ENCODE data around the gene PTDSS2. TPM values are rescaled to one million over a fixed set of nuclear protein-coding genes. Genes with fewer than 3 reads are reported as not detected.
A peak's percentile ranks its signal among the peaks of the same experiment; 100 is the strongest.

Gene PTDSS2
- total RNA-seq, 1 donor from 2014 or later = 32.9 TPM

GRCh38 chr11:405323-405953, 44.6 kb upstream of the PTDSS2 start:
- Histone ChIP-seq H3K27me3 (ENCODE audit: low read depth) (no peaks in the 10 kb centered on the region), H3K27ac (no peak overlapping the region), H3K36me3 (peaks cover 4% of the 10 kb centered on the region), H3K9me3 (no peaks in the 10 kb centered on the region), H3K4me1 (peaks cover 13% of the 10 kb centered on the region), H3K4me3 (no peak overlapping the region)
- no peak for TF ChIP-seq CTCF (IDR thresholded peaks at IDR 0.05)
- intact Hi-C loops (cut with DNase I) = no loop called here
- ATAC-seq (no peak), DNase-seq (peak; percentile 60)

GRCh38 chr11:405954-406795, 43.9 kb upstream of the PTDSS2 start:
- DNase-seq (peak; percentile 55), ATAC-seq (peak; percentile 5 to 10)
- H3K9me3 ChIP-seq = no peaks in the 10 kb centered on the region
- H3K27me3 ChIP-seq (ENCODE audit: low read depth) = no peaks in the 10 kb centered on the region
- peak overlapping the region; percentile 72 for H3K4me3 ChIP-seq
- peak overlapping the region; percentile 81 for H3K27ac ChIP-seq
- intact Hi-C loops (cut with DNase I) = no loop called here
- peaks cover 4% of the 10 kb centered on the region for H3K36me3 ChIP-seq
- TF ChIP-seq CTCF (IDR thresholded peaks at IDR 0.05) = no peak
- H3K4me1 ChIP-seq = peaks cover 13% of the 10 kb centered on the region

GRCh38 chr11:406796-407650, 43.1 kb upstream of the PTDSS2 start:
- peak; percentile 71 to 77 for ATAC-seq
- no peak for TF ChIP-seq CTCF (IDR thresholded peaks at IDR 0.05)
- DNase-seq = peak; percentile 92
- Histone ChIP-seq H3K9me3 (no peaks in the 10 kb centered on the region), H3K27ac (peak overlapping the region; percentile 81), H3K4me1 (peaks cover 13% of the 10 kb centered on the region), H3K4me3 (peak overlapping the region; percentile 72), H3K27me3 (ENCODE audit: low read depth) (no peaks in the 10 kb centered on the region), H3K36me3 (peaks cover 4% of the 10 kb centered on the region)
- intact Hi-C loops (cut with DNase I) = no loop called here

GRCh38 chr11:407651-408123, 42.4 kb upstream of the PTDSS2 start:
- no peak for TF ChIP-seq CTCF (IDR thresholded peaks at IDR 0.05)
- H3K27me3 ChIP-seq (ENCODE audit: low read depth) = no peaks in the 10 kb centered on the region
- DNase-seq (no peak), ATAC-seq (peak in 1 of 2 donors; percentile 17)
- H3K27ac ChIP-seq = peak overlapping the region; percentile 47
- H3K36me3 ChIP-seq = peaks cover 4% of the 10 kb centered on the region
- intact Hi-C loops (cut with DNase I) = no loop called here
- no peaks in the 10 kb centered on the region for H3K9me3 ChIP-seq
- H3K4me3 ChIP-seq = peak overlapping the region; percentile 72
- H3K4me1 ChIP-seq = peaks cover 14% of the 10 kb centered on the region

Measured in lower lobe of right lung (tissue), 2 donors.